Neural cell (in vitro differentiated cells): ENCODE data around the gene DPYD.

ENCODE experiments used
- EP300 ChIP-seq: fragments of 450-650 bp; conservative IDR thresholded peaks from 2 replicates; pipeline ENCODE4 v1.6.1; 2014; ENCODE audit warnings: antibody characterized with exemption, mild to moderate bottlenecking, moderate library complexity; ENCODE audit not compliant: poor library complexity, severe bottlenecking
- EZH2 ChIP-seq: fragments of 200-600, 300-800 bp; shearing (Covaris generic), sonication (generic); IDR thresholded peaks from 2 replicates; pipeline ENCODE4 v1.6.1; 2014; ENCODE audit warnings: antibody characterized with exemption, low read length, borderline replicate concordance, mild to moderate bottlenecking; ENCODE audit not compliant: insufficient read depth, poor library complexity, severe bottlenecking
- MXI1 ChIP-seq: fragments of 450-650 bp; conservative IDR thresholded peaks from 2 replicates; pipeline ENCODE4 v1.6.1; 2014; ENCODE audit warnings: antibody characterized with exemption, mild to moderate bottlenecking; ENCODE audit not compliant: poor library complexity, severe bottlenecking
- POLR2AphosphoS5 ChIP-seq: IDR thresholded peaks from 2 replicates; pipeline ENCODE4 v1.6.1; 2012
- RAD21 ChIP-seq: fragments of 450-650 bp; conservative IDR thresholded peaks from 2 replicates; pipeline ENCODE4 v1.6.1; 2014; ENCODE audit warnings: antibody characterized with exemption, mild to moderate bottlenecking, moderate library complexity
- SMC3 ChIP-seq: fragments of 450-650 bp; conservative IDR thresholded peaks from 2 replicates; pipeline ENCODE4 v1.6.1; 2014; ENCODE audit warnings: antibody characterized with exemption, mild to moderate bottlenecking, moderate library complexity; ENCODE audit not compliant: poor library complexity
- TAF1 ChIP-seq: IDR thresholded peaks from 2 replicates; pipeline ENCODE4 v1.6.1; 2012; ENCODE audit warnings: low read depth
- TF ChIP-seq, protein P1 (sequence below): fragments of 450-650 bp; IDR thresholded peaks from 2 replicates; pipeline ENCODE4 v1.5.1; 2014; ENCODE audit warnings: antibody characterized with exemption, mild to moderate bottlenecking, moderate library complexity; ENCODE audit not compliant: poor library complexity, severe bottlenecking
- TF ChIP-seq, protein P2 (sequence below): IDR thresholded peaks from 2 replicates; pipeline ENCODE4 v1.6.1; 2012; ENCODE audit warnings: borderline replicate concordance

- TF ChIP-seq EZH2 (no peak), EP300 (no peak), TAF1 (no peak), MXI1 (no peak), RAD21 (no peak), POLR2AphosphoS5 (no peak), SMC3 (no peak)
- TF ChIP-seq, protein P1, sequence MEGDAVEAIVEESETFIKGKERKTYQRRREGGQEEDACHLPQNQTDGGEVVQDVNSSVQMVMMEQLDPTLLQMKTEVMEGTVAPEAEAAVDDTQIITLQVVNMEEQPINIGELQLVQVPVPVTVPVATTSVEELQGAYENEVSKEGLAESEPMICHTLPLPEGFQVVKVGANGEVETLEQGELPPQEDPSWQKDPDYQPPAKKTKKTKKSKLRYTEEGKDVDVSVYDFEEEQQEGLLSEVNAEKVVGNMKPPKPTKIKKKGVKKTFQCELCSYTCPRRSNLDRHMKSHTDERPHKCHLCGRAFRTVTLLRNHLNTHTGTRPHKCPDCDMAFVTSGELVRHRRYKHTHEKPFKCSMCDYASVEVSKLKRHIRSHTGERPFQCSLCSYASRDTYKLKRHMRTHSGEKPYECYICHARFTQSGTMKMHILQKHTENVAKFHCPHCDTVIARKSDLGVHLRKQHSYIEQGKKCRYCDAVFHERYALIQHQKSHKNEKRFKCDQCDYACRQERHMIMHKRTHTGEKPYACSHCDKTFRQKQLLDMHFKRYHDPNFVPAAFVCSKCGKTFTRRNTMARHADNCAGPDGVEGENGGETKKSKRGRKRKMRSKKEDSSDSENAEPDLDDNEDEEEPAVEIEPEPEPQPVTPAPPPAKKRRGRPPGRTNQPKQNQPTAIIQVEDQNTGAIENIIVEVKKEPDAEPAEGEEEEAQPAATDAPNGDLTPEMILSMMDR: no peak
- TF ChIP-seq, protein P2, sequence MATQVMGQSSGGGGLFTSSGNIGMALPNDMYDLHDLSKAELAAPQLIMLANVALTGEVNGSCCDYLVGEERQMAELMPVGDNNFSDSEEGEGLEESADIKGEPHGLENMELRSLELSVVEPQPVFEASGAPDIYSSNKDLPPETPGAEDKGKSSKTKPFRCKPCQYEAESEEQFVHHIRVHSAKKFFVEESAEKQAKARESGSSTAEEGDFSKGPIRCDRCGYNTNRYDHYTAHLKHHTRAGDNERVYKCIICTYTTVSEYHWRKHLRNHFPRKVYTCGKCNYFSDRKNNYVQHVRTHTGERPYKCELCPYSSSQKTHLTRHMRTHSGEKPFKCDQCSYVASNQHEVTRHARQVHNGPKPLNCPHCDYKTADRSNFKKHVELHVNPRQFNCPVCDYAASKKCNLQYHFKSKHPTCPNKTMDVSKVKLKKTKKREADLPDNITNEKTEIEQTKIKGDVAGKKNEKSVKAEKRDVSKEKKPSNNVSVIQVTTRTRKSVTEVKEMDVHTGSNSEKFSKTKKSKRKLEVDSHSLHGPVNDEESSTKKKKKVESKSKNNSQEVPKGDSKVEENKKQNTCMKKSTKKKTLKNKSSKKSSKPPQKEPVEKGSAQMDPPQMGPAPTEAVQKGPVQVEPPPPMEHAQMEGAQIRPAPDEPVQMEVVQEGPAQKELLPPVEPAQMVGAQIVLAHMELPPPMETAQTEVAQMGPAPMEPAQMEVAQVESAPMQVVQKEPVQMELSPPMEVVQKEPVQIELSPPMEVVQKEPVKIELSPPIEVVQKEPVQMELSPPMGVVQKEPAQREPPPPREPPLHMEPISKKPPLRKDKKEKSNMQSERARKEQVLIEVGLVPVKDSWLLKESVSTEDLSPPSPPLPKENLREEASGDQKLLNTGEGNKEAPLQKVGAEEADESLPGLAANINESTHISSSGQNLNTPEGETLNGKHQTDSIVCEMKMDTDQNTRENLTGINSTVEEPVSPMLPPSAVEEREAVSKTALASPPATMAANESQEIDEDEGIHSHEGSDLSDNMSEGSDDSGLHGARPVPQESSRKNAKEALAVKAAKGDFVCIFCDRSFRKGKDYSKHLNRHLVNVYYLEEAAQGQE: no peak
Measured at GRCh38 chr1:97909266-97909665, 11.6 kb downstream of the DPYD start.
